SKM-1 treated with dmso at 0.1 percent for 144 hours (cell line): ENCODE measurements around the gene CTSZ.
"Not testable (repeated sequence)": the region's sequence is repeated elsewhere in the genome, so short reads cannot be mapped to it uniquely, and the experiment has no call there.

Source experiments
- DNase-seq: peaks from one replicate; lab custom pipeline; 2025; ENCODE audit not compliant: unreplicated experiment; lab: John Stamatoyannopoulos, UW

The CTSZ gene

DNA sequence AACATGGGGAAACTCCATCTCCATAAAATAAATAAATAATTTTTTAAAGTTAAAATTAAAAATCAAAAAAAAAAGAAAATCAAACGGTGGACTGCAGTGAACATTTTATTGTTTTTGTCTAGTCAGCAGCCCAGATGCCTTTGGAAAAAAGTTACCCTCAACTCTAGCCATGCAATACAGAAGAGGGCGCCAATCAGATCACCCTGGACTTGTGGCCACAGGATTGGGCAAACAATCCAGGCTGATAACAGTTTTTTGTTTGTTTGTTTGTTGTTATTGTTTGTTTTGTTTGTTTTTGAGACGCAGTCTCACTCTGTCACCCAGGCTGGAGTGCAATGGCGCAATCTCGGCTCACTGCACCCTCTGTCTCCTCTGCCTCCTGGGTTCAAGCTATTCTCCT lies 56.5 kb downstream of the CTSZ start:
- DNase-seq, result no peak

DNA sequence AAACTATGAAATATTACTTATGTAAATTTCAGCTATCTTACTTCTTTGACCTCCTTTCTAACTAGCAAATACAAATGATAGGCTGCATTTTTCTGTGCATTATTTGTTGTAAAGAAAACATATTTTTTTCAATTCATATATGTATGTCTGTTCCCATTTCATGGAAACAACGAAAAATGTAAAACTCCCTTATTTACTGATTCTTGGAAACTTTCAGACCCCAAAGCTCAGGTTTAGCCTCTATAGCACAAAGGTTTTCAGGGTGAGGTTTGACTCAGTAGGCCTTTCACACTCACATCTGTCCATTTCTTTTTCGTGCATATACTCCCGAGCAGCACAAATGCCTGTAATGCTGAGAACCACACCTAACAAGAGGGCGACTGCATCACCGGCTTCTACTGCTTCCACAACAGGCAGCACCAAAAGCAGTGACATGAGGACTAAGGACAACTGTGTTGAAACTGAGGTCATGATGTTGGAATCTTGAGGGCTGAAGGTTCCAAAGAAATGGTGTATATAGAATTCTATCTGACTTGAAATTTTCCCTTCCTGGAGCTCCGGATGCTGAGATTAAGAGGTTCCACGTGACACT lies 59.2 kb downstream of the CTSZ start:
- not testable (repeated sequence) for DNase-seq

DNA sequence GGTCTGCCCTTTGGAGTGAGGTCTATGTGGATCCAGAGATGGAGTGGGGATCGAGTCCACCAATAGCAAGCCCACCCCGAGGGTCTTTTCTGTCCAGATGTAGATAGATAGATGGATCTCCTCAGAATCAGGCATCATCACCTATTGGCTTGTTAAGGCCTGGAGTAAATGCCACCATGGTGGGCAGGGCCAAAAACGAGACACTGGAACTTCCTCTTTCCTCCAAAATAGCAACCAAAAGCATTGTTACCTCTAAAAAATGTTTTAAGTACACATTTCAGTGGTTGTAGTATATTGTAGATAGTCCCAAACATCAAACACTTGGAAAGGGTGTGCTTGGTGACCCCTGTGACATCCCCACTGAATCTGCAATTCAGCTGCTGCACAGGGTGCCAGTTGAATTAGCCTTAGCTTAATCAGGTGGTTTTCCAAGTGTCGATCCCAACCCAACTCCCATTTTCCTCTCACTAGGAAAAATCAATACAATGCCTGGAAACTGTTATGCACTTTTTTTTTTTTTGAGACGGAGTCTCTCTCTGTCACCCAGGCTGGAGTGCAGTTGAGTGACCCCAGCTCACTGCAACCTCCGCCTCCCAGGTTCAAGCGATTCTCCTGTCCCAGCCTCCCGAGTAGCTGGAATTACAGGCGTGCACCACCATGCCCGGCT lies 61.0 kb downstream of the CTSZ start:
- DNase-seq, result peak; percentile 11
